Glomerular endothelial cell (primary cell): ENCODE results near the gene RALA. TPM values are rescaled to one million over a fixed set of nuclear protein-coding genes. Genes with fewer than 3 reads are reported as not detected.

ENCODE experiments used
- DNase-seq: peaks from one replicate; pipeline ENCODE4 v3.0.0-alpha.2; 2011; ENCODE audit warnings: low read depth, low spot score; ENCODE audit errors: extremely low read depth
- total RNA-seq: library from RNA; depleted of rRNA; stranded (reverse); fragments of >200 nt; gene quantifications from 2 replicates; pipeline ENCODE4 v1.2.3, GENCODE V29; 2015

Gene RALA
- total RNA-seq, 1 donor from 2014 or later: 176 TPM

GRCh38 chr7:39609935-39610263, 13.5 kb upstream of the RALA start:
- no peak for DNase-seq

- no peak for DNase-seq
Observed at GRCh38 chr7:39613577-39613976, 9.8 kb upstream of the RALA start.

GRCh38 chr7:39614299-39614698, 9.1 kb upstream of the RALA start:
- DNase-seq: no peak

GRCh38 chr7:39615350-39615975, 7.9 kb upstream of the RALA start:
- no peak for DNase-seq

GRCh38 chr7:39616138-39616537, 7.2 kb upstream of the RALA start:
- no peak for DNase-seq

GRCh38 chr7:39617005-39617404, 6.4 kb upstream of the RALA start:
- DNase-seq: no peak

GRCh38 chr7:39618868-39619267, 4.5 kb upstream of the RALA start:
- DNase-seq: no peak

- DNase-seq: no peak
Observed at GRCh38 chr7:39620486-39620885, 2.9 kb upstream of the RALA start.

- DNase-seq: no peak
Observed at GRCh38 chr7:39621261-39621660, 2.1 kb upstream of the RALA start.

GRCh38 chr7:39621784-39622411, 1.5 kb upstream of the RALA start:
- no peak for DNase-seq

- DNase-seq: no peak
Observed at GRCh38 chr7:39622609-39623008, 763 bp upstream of the RALA start.

GRCh38 chr7:39623732-39624441, 515 bp downstream of the RALA start:
- no peak for DNase-seq

- DNase-seq: no peak
Observed at GRCh38 chr7:39624442-39624807, 1.1 kb downstream of the RALA start.

GRCh38 chr7:39624935-39625694, 1.7 kb downstream of the RALA start:
- DNase-seq: no peak

- DNase-seq: no peak
Observed at GRCh38 chr7:39631736-39632308, 8.4 kb downstream of the RALA start.

- DNase-seq: no peak
Observed at GRCh38 chr7:39633563-39634477, 10.4 kb downstream of the RALA start.

GRCh38 chr7:39634478-39634805, 11.1 kb downstream of the RALA start:
- DNase-seq: no peak

- DNase-seq: no peak
Observed at GRCh38 chr7:39637400-39637799, 14.0 kb downstream of the RALA start.

- no peak for DNase-seq
Observed at GRCh38 chr7:39637963-39638485, 14.7 kb downstream of the RALA start.

- DNase-seq: no peak
Observed at GRCh38 chr7:39642896-39643295, 19.5 kb downstream of the RALA start.
